Measurements from ENCODE around the gene CHD8.
"Not testable (repeated sequence)": the region's sequence is repeated elsewhere in the genome, so short reads cannot be mapped to it uniquely, and the experiment has no call there.

Gene CHD8, protein sequence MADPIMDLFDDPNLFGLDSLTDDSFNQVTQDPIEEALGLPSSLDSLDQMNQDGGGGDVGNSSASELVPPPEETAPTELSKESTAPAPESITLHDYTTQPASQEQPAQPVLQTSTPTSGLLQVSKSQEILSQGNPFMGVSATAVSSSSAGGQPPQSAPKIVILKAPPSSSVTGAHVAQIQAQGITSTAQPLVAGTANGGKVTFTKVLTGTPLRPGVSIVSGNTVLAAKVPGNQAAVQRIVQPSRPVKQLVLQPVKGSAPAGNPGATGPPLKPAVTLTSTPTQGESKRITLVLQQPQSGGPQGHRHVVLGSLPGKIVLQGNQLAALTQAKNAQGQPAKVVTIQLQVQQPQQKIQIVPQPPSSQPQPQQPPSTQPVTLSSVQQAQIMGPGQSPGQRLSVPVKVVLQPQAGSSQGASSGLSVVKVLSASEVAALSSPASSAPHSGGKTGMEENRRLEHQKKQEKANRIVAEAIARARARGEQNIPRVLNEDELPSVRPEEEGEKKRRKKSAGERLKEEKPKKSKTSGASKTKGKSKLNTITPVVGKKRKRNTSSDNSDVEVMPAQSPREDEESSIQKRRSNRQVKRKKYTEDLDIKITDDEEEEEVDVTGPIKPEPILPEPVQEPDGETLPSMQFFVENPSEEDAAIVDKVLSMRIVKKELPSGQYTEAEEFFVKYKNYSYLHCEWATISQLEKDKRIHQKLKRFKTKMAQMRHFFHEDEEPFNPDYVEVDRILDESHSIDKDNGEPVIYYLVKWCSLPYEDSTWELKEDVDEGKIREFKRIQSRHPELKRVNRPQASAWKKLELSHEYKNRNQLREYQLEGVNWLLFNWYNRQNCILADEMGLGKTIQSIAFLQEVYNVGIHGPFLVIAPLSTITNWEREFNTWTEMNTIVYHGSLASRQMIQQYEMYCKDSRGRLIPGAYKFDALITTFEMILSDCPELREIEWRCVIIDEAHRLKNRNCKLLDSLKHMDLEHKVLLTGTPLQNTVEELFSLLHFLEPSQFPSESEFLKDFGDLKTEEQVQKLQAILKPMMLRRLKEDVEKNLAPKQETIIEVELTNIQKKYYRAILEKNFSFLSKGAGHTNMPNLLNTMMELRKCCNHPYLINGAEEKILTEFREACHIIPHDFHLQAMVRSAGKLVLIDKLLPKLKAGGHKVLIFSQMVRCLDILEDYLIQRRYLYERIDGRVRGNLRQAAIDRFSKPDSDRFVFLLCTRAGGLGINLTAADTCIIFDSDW (N-terminal part only)

DNA sequence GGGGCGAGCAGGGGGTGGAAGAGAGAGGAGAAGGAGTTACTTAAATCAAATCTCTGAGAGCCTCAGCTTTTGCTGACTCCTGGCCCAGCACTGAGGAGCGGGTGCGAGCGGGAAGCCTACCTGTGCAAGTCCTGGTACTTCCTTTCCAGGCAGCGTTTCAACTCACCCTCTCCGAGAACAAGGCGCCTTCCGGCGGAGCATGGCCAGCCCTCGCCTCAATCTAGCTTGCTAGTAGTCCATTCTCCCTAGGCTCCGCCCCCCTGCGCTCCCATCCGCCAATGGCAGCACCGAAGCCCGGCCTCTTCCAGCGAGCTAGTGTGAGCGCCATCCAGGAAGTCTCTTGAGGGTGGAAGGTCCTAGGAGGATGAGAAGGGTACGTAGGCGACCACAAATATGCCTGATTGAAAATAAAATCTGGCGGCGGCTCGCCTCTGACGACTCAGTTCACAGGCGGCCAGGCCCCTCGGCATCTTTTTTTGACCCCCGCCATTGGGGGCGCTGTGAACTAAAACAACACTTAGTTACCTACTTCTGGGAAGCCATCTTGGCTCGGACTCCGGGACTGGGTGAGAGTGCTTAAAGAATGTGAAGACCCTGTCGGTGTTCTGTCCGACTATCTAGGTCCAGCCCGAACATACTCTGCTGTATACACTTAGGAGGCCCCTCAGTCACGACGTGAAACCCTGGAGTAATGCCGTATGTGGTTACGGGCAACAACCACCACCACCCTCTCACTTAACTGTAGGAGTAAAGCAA is at the start of gene CHD8:
Gene CHD8, minus strand, starts transcription at position 212 of the 756 bp plus-strand sequence. CDS start 24,480 bp downstream, outside the sequence.
- DNase-seq, result peak; percentile 99

DNA sequence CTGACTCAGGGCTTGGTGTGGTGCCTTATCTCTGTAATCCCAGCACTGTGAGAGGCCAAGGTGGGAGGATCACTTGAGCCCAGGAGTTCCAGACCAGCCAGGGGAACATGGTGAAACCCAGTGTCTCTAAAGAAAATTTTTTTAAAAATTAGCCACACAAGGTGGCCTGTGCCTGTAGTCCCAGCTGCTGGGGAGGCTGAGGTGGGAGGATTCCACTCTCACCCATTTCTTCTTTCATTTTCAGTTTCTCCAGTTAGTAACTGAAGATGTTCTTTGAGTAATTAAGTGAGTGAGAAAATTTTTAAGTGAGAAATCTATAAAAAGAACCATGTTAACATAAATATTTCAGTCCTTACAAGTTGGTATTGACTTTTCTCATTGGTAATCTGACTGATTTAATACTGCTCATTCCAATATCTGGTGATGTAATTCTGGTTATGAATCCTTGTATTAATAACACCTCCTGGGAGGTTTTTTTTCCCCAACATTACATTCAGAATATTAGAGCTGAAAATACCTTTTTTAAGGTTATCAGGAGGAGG is 49.2 kb upstream of the CHD8 start:
- no peak for DNase-seq

DNA sequence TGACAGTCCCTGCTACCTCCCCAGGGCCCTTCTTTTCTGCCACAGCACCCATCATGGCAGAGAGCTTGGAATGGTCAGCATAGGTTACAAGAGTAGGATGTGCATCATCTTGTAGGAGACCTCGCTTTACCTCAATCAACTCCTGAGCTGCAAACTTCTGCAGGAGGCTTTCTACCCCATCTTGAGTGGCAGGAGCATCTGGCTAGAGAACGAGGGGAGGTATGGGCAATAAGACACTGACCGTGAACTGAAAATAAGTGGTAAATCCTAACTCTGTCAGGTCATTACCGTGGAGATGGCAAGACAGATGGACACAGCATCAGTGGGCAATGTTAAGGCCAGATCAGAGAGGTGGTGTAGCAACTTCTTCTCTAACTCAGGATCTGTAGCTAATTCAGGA is 47.5 kb upstream of the CHD8 start:
- no peak for DNase-seq

DNA sequence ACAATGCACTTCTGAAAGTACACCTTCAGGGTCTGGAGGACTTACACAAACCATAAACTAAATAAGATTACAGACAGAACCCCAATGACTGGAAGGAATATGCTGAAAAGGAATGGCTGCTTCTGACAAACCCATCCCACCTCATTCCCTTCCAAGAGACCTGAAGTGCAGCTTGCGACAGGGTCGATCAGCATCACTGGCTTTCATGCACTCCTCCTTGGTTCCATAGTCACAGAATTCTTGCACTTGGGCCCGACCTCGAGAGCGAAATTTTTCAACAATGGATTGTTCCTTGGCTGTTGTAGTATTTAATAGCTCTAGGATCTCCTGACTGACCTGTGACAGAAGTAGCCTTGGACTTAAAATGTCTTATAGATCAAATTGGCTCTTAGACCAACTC is 45.6 kb upstream of the CHD8 start:
- no peak for DNase-seq

DNA sequence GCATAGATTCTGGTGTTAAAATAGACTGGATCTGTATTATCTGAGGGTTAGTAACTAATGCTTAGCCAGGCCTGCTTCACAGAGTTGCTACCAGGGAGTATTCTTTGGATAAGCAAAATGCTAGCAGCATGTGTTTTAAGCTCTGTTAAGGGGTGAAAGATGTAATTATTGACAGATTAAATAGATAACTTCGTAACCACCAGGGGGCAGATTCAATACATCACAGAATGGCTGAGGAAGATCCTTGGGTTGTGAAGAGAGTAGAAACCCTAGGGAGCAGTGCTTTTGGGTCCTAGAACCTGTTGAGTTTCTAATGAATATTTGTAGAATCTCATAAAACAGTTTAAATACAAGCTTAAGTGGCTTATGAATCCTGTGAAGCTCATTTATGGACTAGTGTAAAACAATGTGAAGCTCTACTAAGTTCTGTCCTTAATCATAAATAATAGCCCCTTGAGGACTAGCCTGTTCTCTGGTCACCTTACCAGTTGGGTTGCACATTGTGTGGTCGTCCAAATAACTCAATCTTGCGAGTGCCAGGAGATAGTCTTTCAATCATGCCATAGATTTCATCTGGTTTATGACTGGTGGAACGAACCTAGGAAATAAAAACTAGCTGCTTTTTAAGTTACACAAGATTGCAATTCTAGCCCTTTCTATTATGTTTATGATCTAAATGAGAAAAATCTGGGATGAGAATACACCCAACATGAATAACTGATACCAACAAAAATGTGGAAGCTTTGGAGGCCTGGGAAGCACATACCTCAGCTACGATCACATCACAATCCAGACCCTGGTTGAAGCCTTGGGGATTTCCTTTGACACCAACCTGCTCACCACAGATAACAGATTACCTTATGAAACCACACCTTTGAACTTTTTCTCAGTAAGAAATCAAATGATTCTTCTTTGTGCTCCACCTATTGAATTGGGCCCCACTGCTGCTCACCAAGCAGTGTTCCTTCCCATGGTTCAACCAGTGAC is 42.9 kb upstream of the CHD8 start:
- peak; percentile 12 for DNase-seq

DNA sequence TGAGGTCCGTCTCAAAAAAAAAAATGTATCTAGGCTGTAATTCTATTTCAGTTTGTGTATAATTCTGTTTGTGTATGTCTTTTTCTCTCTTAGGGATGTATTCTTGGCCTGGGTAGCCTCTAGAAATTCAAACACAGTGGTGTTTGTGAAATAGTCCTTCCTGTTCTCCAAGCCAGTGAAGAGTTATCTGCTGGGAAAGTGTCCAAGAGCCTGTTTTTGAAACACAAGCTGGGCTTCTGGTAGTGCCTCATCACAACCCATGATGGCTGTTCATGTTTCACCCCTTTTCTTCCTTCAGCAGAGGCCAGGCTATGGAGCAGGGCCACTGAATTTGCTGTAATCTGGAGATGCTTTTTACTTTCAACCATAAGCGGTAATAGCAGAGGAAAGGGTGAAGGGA is 40.5 kb upstream of the CHD8 start:
- no peak for DNase-seq

DNA sequence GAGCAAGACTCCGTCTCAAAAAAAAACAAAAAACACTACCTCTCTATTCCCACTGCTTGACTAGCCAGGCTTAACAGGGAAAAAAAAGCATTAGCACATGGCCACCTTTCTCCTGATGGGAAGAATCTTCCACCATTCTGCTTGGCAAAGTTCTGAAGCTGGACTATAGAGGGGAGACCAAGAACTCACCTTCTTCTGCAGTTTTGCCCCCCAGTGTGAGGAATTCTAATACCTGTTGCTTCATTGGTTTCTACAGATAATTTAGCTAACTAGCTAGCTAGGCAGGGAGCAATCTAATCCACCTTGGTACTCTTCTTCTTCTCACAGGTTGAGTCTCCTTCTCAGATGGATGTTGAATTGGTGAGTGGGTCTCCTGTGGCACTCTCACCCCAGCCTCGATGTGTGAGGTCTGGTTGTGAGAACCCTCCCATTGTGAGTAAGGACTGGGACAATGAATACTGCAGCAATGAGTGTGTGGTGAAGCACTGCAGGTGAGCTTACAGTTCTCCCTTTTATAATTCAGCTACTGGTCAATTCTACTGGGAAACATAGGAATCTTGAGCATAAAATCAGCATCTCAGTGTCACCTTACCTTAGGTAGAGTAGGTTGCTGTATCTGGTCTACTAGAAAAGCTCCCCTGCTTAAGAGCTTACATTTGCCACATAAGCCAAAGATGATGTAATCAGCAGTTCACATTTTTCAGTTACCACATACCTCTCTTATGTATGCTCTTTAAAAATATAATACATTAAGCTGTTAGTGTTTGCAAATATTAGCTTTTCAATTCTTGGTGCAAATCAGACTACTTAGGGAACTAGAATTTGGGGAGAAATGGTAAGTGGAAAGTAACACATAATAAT is 39.2 kb upstream of the CHD8 start:
- DNase-seq, result no peak

DNA sequence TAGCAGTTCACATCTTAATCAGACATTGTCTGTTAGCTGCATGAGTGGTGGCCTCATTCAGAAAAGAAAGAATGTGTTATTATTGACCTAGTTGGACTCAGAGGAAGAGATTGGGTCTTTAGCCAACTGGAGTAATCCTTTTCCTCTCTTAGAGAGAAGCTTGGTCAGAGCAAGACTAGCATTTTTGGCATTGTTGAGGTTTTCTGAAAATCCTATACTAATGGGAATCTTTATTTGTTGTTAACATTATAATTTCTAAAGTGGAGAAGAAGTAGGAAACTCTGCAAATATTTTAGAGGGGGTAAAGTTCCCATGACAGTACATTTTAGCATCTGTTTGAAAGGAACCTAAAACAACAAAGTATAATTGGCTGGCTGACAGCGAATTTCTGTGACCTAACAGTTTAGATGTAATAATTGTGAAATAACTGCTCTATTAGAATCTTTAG is 30.7 kb upstream of the CHD8 start:
- DNase-seq, result no peak

DNA sequence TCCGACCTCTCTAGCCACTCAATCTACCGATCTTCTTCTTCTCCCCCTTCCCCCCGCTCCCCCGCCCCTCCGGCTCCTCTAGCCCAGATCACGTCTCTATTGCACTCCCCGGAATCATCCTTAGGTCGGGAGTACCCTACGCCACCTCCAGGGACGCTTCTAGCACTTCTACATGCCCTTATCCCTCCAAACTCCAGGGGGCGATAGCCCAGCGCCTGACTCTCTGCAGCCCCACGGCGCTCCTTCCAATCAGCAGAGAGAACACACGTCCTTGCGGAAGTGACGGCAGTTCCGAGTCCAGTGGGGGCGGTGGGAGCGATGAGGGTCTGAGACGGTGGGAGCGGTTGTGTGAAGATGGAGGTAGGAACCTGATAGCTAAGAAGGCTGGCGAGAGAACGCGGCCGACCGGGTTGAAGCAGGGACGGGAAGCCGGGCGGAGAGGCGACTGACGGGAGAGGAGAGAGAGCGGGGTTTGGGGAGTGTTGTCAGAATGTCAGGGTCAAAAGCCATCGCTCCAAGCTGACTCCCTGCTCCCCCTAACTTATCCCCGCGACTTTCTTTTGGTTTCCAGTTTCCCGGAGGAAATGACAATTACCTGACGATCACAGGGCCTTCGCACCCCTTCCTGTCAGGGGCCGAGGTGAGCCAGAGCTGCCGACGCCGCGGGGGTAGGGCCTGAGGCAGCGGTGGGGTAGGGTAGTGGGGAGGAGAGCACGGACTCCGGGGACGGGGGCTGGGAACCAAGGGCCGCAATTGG is 21.2 kb upstream of the CHD8 start, which contains the start of the genes RAB2B and TOX4:
Gene RAB2B, minus strand, starts transcription at position 35 of the 757 bp plus-strand sequence. CDS start 87 bp downstream, outside the sequence.
Gene TOX4, plus strand, starts transcription at position 271 of the 757 bp plus-strand sequence. Its CDS starts 84 bp downstream, at position 355.
- peak; percentile 98 for DNase-seq

DNA sequence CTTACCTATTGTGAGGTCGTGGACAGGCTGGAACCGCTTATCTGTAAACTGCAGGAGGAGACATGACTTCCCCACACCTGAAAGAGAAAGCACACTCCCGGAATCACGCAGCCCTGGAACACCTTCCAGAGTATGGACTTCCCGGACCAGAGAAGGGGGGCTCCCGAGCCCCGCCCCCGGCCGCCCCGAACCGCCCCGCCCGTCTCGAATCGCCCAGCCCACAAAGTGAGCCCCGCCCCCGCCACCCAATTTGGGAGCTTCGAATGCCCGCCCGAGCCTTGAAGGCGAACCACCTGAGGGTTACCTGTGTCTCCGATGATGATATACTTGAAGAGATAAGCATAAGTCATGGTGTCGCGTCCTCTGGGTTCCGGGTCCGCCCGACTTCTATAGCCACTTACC is 20.6 kb upstream of the CHD8 start:
- DNase-seq, result no peak

DNA sequence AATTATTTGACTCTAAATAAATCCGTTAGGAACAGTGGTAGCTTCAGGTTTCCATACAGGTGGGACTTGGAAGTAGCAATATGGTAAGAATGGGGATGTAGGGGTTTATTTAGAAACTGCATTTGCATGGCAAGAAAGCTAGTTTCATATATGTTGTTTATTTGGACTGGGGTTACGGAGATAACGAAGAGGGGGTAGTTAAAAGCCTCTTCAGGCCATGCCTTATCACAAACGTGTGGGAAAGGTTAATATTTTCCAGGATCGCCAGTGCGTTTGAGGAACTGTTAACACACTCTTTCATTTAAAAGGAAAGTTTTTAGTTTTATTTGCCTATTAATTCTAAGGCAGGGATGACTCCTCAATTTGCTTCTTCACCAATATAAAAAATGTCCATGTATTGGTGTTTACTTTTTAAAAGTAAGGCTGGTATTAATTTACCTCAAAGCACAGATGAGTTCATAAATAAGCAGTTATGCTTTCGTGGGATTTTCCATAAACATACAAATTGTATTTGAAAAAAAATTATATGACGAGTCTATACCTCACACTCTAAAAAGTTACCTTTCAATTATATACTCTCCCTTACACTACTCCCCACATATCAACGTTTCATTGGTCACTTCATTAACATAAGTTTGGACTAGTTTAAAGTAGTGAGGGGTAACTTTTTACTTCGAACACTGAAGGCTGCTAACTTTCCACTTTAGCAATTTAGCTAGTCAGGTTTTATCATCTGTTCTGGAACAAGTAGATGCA is 20.0 kb upstream of the CHD8 start:
- DNase-seq, result no peak

DNA sequence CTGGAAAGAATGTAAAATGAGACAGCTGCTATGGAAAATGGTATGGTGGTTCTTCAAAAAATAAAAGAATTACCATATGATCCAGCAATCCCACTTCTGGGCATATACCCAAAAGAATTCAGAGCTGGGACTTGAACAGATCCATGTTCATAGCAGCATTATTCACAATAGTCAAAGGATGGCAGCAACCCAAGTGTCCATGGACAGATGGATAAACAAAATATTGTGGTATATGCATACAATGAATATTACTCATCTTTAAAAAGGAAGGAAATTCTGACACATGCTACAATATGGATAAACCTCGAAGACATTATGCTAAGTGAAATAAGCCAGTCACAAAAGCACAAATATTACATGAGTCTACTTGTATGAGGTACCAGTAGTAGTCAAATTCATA is 11.7 kb upstream of the CHD8 start:
- DNase-seq, result no peak

DNA sequence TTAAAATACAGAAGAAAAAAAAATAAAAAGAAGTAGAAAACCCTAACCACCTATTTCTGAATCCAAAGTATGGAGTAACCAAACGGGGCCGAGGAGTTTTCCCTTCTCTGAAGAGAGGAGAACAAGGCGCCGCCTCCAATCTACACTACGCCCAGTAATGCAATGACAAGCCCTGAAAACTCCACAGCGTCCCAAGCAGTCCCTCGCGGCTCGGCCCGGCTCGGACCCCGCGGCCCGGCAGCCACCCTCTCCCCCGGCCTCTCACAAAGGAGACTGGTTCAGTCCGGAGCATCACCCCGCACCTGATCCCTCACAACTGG is 371 bp downstream of the CHD8 start:
- DNase-seq, result no peak

DNA sequence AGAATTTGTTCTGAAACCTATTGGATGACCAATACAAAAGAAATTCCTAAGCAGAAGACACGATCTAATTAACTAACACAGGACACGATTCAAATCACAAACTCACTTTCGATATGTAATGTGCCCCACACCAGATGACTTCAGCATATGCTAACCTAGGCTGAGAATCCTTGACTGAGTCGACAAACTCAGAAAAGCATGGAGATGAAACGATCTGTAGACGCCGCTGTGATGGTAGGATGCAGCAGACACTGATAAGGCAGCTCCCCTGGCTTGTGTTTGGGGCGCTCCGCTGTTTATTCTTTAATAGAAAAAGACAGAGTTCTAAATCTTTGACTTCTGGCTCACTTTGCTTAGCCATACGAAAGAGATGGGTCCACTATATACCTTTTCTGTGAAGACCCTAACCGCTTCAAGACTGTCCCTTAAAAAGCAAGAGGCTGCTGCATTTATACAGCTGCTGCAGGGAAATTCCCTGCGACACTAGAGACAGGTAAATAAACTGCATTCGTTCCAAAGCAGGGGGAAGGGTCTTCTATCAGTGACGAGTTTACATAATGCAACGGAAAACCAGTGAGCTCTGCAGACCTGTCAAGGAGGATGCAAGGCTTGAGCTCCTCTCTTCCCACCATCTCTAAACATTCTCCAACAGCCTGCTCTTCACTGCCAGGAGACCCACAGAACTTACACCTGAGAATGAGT is 929 bp downstream of the CHD8 start:
- no peak for DNase-seq

DNA sequence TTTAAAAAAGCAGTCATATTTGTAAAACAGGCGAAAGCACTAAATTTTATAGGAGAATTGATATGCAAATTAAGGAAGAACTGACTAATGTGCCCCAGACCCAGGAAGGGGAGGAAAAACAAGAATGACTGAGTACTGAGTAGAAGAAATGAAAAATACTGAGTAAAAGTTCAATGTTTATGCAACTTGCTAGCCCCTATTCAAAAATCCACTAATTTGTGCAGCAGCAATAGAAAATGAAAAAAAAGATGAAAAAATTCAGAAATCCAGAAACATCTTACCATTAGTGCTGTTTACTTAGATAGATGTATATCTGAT is 6.1 kb downstream of the CHD8 start:
- no peak for DNase-seq

DNA sequence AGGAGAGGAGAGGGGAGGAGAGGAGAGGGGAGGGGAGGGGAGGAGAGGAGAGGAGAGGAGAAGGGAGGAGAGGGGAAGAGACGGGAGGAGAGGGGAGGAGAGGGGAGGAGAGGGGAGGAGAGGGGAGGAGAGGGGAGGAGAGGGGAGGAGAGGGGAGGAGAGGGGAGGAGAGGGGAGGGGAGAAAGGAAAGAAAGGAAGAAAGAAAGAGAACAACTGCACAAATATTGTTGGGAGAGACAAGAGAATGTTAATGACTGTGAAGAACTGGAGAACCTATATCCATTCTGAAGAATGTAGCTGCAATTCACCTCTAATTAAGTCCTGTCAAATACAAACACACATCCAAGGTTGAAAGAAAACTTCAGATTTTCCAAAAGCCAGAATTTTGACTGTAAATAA is 13.3 kb downstream of the CHD8 start:
- not testable (repeated sequence) for DNase-seq

DNA sequence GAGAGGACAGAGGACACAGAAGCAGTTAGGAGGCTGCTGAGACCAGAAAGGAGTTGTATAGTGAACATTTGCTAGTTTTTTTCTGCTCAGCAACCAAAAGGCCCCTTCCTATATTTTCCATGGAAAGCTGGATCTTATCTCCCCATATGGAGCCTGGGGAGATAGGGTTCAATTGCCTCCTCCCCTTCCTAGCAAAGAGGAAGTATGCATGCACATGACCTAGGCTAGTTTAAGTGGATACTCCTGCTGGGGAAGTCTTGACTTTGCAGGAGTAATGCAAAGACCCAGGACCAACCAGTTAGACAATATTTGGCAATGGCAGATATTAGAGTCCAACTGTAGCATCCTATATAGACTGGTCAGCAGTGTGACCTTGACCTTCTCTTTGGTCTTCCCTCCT is 15.1 kb downstream of the CHD8 start:
- DNase-seq, result no peak
